Caco-2 (cell line): ENCODE measurements around the gene HLA-G. TPM values are rescaled to one million over a fixed set of nuclear protein-coding genes. Genes with fewer than 3 reads are reported as not detected.

Experiments
- BruUV-seq: library from RNA; stranded (reverse); fragments of 400-500 nt; replicated peaks from 2 replicates; lab custom pipeline; 2021; lab: Mats Ljungman, UMichigan
- CTCF ChIA-PET: fragments of 300-600 bp; sonication (Branson Sonifier 250); formaldehyde crosslinking; loops from one replicate; lab custom pipeline; 2022; ENCODE audit warnings: antibody characterized with exemption; lab: Charles Lee
- POLR2A ChIA-PET: fragments of 300-600 bp; sonication (Branson Sonifier 250); formaldehyde crosslinking; loops from one replicate; lab custom pipeline; 2022; ENCODE audit warnings: antibody characterized with exemption; lab: Charles Lee
- DNase-seq, 2 experiments: peaks; one replicate each; pipeline versions ENCODE4 v3.0.0 to v3.0.0-alpha.2; 2020 to 2022
- H3K27me3 ChIP-seq: replicated peaks from 2 replicates; pipeline ENCODE4 v1.6.0; 2011; ENCODE audit warnings: low read length; ENCODE audit not compliant: control insufficient read depth, insufficient read depth
- H3K36me3 ChIP-seq: 2 replicates; pipeline ENCODE4 v1.5.1; 2011; ENCODE audit warnings: low read length; ENCODE audit not compliant: control insufficient read depth, insufficient read depth
- H3K4me1 ChIP-seq: fragments of 250-450 bp; sonication (Bioruptor Pico); 2 replicates; pipeline ENCODE4 v1.5.1; 2020; ENCODE audit warnings: mild to moderate bottlenecking
- H3K4me3 ChIP-seq: 2 replicates; pipeline ENCODE4 v1.5.1; 2011; ENCODE audit warnings: low read depth, mild to moderate bottlenecking, control low read depth, low read length
- H3K9me3 ChIP-seq: fragments of 250-450 bp; sonication (Bioruptor Pico); 2 replicates; pipeline ENCODE4 v1.5.1; 2020; ENCODE audit warnings: mild to moderate bottlenecking, moderate library complexity
- H3K27ac Mint-ChIP-seq: one replicate; pipeline ENCODE4 v1.8.0; 2022; ENCODE audit warnings: mixed read lengths; ENCODE audit not compliant: unreplicated experiment
- H3K27me3 Mint-ChIP-seq: one replicate; pipeline ENCODE4 v1.8.0; 2022; ENCODE audit warnings: mixed read lengths; ENCODE audit not compliant: insufficient read depth, unreplicated experiment
- H3K36me3 Mint-ChIP-seq: one replicate; pipeline ENCODE4 v1.8.0; 2022; ENCODE audit warnings: mild to moderate bottlenecking, mixed read lengths; ENCODE audit not compliant: insufficient read depth, unreplicated experiment
- H3K4me1 Mint-ChIP-seq: one replicate; pipeline ENCODE4 v1.8.0; 2022; ENCODE audit warnings: low read depth, mixed read lengths; ENCODE audit not compliant: unreplicated experiment
- H3K4me3 Mint-ChIP-seq: one replicate; pipeline ENCODE4 v1.8.0; 2022; ENCODE audit warnings: mild to moderate bottlenecking, moderate library complexity, mixed read lengths; ENCODE audit not compliant: unreplicated experiment
- H3K9me3 Mint-ChIP-seq: one replicate; pipeline ENCODE4 v1.8.0; 2022; ENCODE audit warnings: mixed read lengths; ENCODE audit not compliant: unreplicated experiment
- intact Hi-C: fragments of 100-400 bp; cut with micrococcal nuclease; formaldehyde crosslinking; loops from one replicate; pipeline ENCODE4 v1.10.0; 2022; ENCODE audit not compliant: unreplicated experiment
- total RNA-seq: library from RNA; stranded (reverse); gene quantifications from 2 replicates; pipeline ENCODE4 v1.2.3, GENCODE V29; 2022
- TF ChIP-seq, protein P1 (sequence below), 2 experiments: fragments of 200-600 bp in 1 of 2; IDR thresholded peaks; 1 replicate in 1 of 2; 2 replicates in 1 of 2; pipeline versions ENCODE4 v1.5.1 to v1.8.0; 2011 to 2022; ENCODE audit warnings: antibody characterized with exemption in 1 of 2, control low read depth in 1 of 2, inconsistent platforms in 1 of 2, low read depth in 1 of 2, low read length in 1 of 2, mild to moderate bottlenecking in 1 of 2, moderate library complexity in 1 of 2; ENCODE audit not compliant: insufficient read depth in 1 of 2, severe bottlenecking in 1 of 2, unreplicated experiment in 1 of 2

Gene HLA-G
- total RNA-seq, 1 experiment from 2014 or later, result not detected

GRCh38 chr6:29851190-29851589 is 23.6 kb downstream of the HLA-G start:
- Mint-ChIP-seq H3K27ac (no peak overlapping the region), H3K9me3 (no peaks in the 10 kb centered on the region), H3K27me3 (peaks cover 26% of the 10 kb centered on the region), H3K4me3 (no peak overlapping the region), H3K36me3 (no peaks in the 10 kb centered on the region), H3K4me1 (no peaks in the 10 kb centered on the region)
- H3K4me3 ChIP-seq, result no peak overlapping the region
- BruUV-seq, result no TSS peak
- DNase-seq, result no peak
- intact Hi-C loops, result no loop called here
- no peaks in the 10 kb centered on the region for H3K27me3 ChIP-seq
- H3K9me3 ChIP-seq, result no peaks in the 10 kb centered on the region; the same call in 1 of the 2 replicates
- TF ChIP-seq, protein P1, sequence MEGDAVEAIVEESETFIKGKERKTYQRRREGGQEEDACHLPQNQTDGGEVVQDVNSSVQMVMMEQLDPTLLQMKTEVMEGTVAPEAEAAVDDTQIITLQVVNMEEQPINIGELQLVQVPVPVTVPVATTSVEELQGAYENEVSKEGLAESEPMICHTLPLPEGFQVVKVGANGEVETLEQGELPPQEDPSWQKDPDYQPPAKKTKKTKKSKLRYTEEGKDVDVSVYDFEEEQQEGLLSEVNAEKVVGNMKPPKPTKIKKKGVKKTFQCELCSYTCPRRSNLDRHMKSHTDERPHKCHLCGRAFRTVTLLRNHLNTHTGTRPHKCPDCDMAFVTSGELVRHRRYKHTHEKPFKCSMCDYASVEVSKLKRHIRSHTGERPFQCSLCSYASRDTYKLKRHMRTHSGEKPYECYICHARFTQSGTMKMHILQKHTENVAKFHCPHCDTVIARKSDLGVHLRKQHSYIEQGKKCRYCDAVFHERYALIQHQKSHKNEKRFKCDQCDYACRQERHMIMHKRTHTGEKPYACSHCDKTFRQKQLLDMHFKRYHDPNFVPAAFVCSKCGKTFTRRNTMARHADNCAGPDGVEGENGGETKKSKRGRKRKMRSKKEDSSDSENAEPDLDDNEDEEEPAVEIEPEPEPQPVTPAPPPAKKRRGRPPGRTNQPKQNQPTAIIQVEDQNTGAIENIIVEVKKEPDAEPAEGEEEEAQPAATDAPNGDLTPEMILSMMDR (IDR thresholded peaks at IDR 0.05; ENCODE audit: insufficient read depth in 1 of 2, low read depth in 1 of 2, low read length in 1 of 2, severe bottlenecking in 1 of 2, unreplicated experiment in 1 of 2), result no peak
- POLR2A ChIA-PET, result no interaction called here
- no peaks in the 10 kb centered on the region for H3K4me1 ChIP-seq
- H3K36me3 ChIP-seq, result no peaks in the 10 kb centered on the region
- CTCF ChIA-PET, result interaction anchor here (0.6 kb wide), 1 partner anchor 579 kb away, joined by 3 read pairs; no protein-coding TSS in a partner anchor

GRCh38 chr6:29853245-29853644 is 25.6 kb downstream of the HLA-G start:
- H3K4me3 ChIP-seq, result no peak overlapping the region
- BruUV-seq, result no TSS peak
- no peaks in the 10 kb centered on the region for H3K27me3 ChIP-seq
- H3K36me3 Mint-ChIP-seq, result no peaks in the 10 kb centered on the region
- H3K4me3 Mint-ChIP-seq, result no peak overlapping the region
- H3K9me3 Mint-ChIP-seq, result no peaks in the 10 kb centered on the region
- peaks cover 30% of the 10 kb centered on the region for H3K27me3 Mint-ChIP-seq
- TF ChIP-seq, protein P1 (IDR thresholded peaks at IDR 0.05; ENCODE audit: insufficient read depth in 1 of 2, low read depth in 1 of 2, low read length in 1 of 2, severe bottlenecking in 1 of 2, unreplicated experiment in 1 of 2), result peak in 1 of 2 experiments; percentile 8
- ChIA-PET CTCF (interaction anchor here (0.6 kb wide), 1 partner anchor 40 kb away, joined by 3 read pairs; no protein-coding TSS in a partner anchor), POLR2A (no interaction called here)
- intact Hi-C loops, result no loop called here
- no peaks in the 10 kb centered on the region for H3K4me1 Mint-ChIP-seq
- H3K4me1 ChIP-seq, result no peaks in the 10 kb centered on the region
- peaks cover 3% of the 10 kb centered on the region; the same call in 1 of the 2 replicates for H3K9me3 ChIP-seq
- no peaks in the 10 kb centered on the region for H3K36me3 ChIP-seq
- H3K27ac Mint-ChIP-seq, result no peak overlapping the region
- DNase-seq, result no peak

- Histone ChIP-seq H3K27me3 (no peaks in the 10 kb centered on the region), H3K36me3 (no peaks in the 10 kb centered on the region), H3K9me3 (peaks cover 3% of the 10 kb centered on the region; the same call in 1 of the 2 replicates), H3K4me1 (no peaks in the 10 kb centered on the region), H3K4me3 (no peak overlapping the region)
- no TSS peak for BruUV-seq
- no peaks in the 10 kb centered on the region for H3K4me1 Mint-ChIP-seq
- ChIA-PET CTCF (no interaction called here), POLR2A (no interaction called here)
- TF ChIP-seq, protein P1 (IDR thresholded peaks at IDR 0.05; ENCODE audit: insufficient read depth in 1 of 2, low read depth in 1 of 2, low read length in 1 of 2, severe bottlenecking in 1 of 2, unreplicated experiment in 1 of 2), result no peak
- no peak overlapping the region for H3K27ac Mint-ChIP-seq
- H3K27me3 Mint-ChIP-seq, result peaks cover 22% of the 10 kb centered on the region
- intact Hi-C loops, result no loop called here
- H3K36me3 Mint-ChIP-seq, result no peaks in the 10 kb centered on the region
- H3K4me3 Mint-ChIP-seq, result no peak overlapping the region
- no peak for DNase-seq
- H3K9me3 Mint-ChIP-seq, result no peaks in the 10 kb centered on the region
These were observed 30.4 kb downstream of the HLA-G start for GRCh38 chr6:29858006-29858405.
